ENCODE measurements around the gene FURIN.
"Not testable (repeated sequence)": the region's sequence is repeated elsewhere in the genome, so short reads cannot be mapped to it uniquely, and the experiment has no call there.

Gene FURIN

DNA sequence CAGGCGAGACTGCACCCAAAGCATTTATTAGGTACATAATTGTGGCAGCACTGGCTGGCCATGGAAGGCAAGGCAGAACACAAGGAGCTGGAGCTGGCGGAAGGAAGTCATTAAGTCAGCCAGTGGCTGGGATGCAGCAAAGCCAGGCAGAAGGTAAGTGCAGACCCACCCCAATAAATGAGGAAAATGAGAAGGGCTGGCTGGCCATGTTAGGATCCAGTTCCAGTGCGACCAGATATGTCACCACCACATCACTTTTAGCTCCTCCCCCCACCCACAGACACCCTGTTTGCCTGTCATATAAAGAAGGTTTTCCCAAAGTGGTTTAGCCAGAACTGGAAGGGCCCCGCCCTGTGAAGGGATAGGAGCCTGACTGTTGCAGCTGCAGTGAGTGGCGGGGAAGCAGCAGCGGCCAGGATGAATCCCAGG lies at the start of gene FURIN:
FURIN (plus strand) TSS at position 328 of the 429 bp plus-strand sequence. CDS start 7,153 bp downstream, outside the sequence.
- no peak for DNase-seq

DNA sequence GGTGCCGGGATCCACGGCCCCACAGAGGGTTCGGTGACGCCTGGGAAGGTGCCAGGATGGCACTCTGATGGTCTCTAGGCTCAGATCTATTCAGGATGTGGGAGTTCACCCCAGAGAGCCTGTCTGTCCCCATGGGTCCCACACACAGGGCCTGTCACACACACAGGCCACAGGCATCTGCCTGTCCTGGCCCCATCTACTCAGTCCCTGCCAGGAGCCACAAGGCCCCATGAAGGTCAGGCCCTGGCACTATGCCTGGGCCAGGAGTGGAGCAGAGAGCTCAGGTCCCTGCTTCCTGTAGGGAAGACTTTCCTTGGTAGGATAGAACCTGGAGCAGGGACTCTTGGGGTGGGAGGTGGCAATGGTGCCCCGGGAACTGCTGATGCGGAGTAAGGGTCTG lies 49.0 kb upstream of the FURIN start:
- DNase-seq: no peak

DNA sequence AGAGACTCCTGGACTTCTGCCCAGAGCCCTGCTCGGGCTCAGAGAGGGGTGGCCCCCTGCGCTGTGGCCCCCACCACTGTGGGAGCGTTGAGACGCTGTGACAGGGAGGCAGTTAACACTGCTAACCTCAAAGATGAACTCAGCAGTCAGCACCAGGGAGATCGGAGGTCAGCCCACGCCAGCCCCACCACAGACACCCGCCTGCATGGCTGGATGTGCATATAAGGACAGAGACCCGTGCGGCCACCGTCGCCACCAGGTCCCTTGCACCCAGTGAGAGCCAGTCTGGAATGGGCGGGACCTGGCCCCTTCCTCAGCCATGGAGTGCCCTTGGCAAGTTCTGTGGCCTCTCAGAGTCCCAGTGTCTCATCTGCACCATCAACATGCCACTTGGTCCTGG lies 48.5 kb upstream of the FURIN start:
- no peak for DNase-seq

DNA sequence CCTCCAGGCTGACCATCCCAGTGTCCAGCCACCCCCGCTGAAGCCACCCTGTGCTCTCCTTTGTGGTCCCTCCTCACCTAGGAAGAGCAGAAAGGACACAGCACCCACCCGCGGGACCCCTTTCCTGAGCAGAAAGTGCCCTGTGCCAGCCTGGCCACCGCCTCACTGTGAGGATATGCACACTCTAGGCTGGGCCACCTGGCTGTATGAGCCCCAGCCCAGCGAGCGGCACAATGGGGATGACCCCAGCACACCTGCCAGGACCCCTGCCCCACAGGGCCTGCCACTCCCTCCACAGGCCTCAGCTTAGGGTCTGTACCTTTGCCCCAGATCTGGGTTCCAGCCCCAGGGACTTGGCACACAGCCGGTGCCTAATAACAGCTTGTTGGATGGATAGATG lies 47.9 kb upstream of the FURIN start:
- DNase-seq: no peak

DNA sequence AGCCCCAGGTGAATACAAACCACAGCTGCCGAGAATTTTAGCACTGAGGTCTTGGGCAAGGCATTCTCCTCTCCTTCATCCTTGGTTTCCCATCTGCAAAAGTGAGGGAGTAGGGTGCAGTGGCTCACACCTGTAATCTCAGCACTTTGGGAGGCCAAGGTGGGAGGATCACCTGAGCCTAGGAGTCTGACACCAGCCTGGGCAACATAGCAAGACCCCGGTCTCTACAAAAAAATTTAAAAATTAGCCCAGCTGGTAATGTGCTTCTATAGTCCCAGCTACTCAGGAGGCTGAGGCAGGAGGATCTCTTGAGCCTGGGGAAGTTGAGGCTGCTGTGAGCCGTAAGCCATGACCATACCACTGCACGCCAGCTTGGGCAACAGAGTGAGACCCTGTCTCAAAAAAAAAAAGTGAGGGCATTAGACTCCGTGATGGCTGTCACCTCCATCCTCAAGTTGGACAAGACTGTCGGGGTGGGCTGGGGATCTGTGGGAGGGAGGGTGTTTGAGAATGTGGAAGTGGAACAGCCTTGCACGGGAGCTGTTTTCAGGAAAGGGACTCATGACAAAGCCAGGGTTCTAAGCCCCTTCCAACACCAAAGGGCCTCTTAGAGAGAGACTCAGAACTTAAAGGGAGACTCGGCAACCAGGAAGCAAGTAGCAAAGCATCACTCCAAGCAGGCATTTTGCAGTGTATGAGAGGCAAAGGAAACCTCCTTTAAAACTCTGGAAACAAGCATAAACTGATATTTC lies 46.0 kb upstream of the FURIN start:
- no peak for DNase-seq

DNA sequence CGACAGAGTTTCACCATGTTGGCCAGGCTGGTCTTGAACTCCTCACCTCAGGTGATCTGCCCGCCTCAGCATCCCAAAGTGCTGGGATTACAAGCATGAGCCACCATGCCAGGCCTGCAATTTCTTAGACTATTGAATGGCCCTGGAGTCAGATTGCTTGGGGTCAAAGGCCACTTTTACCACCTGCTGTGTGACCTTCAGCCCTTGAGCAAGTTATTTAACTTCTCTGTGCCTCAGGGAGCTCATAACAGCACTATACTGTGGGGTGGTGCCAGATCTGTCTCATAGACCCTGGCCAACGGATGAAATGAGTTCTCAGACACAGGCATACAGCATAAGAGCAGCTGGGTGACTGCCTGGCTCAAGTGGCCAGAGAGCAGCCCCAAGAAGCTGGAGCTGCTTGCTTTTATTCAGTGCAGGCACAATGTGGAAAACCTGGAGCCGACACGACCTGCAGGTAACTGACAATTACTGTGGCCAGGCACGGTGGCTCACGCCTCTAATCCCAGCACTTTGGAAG lies 44.9 kb upstream of the FURIN start:
- DNase-seq: no peak

DNA sequence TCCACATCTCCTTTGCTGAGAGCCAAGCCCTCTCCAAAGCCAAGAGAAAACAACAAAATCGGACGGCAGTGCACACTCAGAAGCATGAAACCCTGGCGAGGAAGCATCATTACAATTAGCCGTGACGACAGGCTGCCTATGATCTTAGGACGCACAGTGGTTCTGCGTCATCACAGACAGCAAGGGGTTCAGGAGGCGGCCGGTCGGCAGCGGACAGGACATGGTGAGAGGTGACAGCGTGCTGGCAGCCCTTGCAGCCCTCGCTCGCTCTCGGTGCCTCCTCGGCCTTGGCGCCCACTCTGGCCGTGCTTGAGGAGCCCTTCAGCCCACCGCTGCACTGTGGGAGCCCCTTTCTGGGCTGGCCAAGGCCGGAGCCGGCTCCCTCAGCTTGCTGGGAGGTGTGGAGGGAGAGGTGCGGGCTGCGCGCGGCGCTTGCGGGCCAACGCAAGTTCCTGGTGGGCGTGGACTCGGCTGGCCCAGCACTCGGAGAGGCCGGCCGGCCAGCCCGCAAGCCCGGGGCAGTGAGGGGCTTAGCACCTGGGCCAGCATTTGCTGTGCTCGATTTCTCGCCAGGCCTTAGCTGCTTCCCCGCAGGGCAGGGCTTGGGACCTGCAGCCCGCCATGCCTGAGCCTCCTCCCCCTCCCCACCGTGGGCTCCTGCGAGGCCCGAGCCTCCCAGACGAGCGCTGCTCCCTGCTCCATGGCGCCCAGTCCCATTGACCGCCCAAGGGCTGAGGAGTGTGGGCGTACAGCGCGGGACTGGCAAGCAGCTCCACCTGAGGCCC lies 43.1 kb upstream of the FURIN start:
- DNase-seq: not testable (repeated sequence)

DNA sequence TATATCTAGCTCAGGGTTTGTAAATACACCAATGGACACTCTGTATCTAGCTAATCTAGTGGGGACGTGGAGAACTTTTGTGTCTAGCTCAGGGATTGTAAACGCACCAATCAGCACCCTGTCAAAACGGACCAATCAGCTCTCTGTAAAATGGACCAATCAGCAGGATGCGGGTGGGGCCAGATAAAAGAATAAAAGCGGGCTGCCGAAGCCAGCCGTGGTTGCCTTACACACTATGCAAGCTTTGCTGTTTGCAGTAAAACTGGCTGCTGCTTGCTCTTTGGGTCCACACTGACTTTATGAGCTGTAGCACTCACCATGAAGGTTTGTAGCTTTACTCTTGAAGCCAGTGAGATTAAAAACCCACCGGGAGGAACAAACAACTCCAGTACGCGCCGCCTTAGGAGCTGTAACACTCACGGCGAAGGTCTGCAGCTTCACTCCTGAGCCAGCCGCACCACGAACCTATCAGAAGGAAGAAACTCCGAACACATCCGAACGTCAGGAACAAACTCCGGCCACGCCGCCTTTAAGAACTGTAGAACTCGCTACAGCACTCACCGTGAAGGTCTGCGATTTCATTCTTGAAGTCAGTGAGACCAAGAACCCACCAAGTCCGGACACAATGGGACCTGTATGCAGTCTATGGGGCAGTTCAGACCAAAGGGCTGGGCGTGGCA lies 42.0 kb upstream of the FURIN start:
- not testable (repeated sequence) for DNase-seq

DNA sequence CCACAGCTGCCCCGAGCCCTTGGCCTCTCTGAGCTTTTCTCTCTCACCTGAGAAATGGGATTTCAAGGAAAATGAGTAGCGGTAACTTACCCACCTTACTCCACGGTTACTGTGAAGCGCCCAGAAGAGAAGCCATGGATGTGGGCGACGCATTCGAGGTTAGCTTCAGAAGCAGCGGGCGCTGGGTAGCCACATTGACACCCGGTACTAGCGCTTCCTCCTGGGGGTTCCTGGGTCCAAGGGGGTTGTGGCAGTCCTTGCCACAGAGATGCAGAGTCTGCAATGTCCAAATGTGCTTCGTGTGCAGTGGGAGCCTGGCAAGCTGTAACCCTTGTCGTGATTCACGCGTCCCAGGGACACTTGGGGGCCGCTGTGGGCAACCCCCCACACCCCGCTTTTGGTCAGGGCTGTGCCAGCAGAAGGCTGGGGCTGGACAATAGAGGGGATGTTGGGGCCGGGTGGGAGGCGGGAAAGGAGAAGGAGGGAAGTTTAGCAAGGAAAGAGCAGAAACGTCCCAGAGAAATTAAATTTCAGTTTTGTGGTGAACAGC lies 41.4 kb upstream of the FURIN start:
- no peak for DNase-seq

DNA sequence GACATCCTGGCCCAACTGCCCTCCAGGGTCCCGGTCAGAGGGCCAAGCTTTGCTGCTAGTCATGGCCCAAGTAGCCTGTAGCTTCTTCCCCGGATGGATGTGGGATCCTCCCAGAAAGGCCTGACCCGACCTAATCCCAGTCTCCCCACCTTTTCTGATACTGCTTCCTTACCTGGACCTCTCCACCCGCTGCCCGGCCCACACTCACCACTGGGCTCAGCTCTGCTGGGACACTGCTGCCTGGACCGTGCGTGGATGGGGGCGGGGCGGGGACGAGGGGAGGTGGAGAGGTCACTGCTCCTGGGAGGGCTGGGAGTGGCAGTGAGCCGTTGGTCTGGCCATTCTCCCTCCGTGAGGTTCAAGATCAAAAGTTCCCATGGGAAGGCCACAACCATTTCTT lies 40.3 kb upstream of the FURIN start:
- no peak for DNase-seq

DNA sequence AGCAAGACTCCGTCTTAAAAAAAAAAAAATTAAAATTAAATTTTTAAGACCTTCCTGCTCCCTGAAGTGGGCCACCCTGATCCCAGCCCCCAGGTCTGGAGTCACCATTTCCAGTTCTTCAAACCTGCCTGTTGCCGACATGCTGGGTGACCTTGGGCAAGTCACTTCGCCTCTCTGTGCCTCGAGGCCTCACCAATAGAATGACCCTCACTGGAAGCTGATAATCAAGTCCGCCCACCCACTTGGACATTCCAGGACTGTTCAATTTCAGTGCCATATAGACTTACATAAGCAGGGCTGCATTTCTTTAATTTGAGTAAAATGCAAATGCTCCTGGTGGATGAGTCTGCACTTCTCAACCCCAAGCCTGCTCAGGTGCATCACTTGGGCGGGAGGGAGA lies 39.3 kb upstream of the FURIN start:
- DNase-seq: no peak

DNA sequence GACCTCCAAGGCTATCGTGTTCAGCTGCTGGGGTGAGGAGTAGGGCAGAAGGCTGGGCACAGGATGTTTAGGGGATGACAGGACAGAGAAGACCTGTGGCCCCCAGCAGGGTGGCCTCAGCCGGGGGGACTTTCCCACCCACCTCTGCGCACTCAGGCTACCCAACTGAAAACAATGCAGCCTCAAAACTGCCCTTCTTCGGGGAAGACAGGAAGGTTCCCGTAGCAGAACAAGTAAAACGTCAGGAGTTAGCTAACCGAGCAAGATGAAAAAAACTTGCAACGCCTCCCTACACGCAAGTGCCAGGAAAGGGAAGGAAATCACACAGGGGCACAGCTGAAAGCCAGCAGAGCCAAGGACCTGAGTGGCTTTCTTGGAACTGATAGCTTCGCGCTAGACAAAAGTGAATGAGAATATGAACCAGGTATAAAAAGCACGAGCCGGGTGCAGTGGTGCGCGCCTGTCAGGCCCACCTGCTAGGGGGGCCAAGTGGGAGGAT lies 38.4 kb upstream of the FURIN start:
- DNase-seq: no peak

DNA sequence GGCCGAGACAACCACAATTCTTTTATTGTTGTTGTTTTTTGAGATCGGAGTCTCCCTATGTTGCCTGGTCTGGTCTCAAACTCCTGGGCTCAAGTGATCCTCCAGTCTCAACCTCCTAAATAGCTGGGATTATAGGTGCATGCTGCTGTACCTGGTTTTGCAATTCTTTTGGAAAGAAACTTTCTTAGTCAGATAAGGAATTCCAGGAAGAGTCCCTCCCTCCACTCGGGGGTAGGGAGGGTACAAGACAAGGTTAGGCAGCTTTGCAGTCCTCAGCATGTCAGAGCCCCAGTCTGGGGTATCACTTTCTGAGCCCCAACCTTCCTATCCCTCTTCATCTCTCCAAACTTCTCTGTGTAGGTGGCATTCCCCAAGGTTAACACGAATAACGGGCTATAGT lies 33.8 kb upstream of the FURIN start:
- DNase-seq: no peak

DNA sequence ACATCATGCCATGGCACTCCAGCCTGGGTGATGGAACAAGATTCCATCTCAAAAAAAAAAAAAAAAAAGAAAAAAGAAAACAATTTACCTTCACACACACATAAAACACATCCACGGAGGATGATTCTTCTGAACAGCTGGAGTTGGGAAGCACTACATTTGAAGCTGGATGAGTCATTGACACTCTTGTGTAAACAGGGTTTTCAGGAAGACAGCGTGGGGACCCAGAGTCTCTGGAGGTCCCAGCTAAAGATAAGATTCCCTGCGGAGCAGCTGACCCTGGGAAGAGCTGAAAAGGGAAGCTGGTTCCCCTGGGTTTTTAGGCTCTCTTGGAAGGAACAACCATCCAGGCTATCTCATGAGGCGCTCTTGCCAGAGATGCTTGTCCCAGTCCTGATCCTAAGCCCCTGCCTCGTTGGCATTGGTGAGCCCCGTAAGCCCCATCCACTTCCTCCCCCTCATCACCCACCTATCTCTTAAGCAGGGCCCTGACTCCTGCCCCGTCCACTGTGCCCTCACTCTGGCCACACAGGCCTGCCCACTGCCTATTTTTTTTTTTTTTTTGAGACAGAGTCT lies 32.0 kb upstream of the FURIN start:
- no peak for DNase-seq

DNA sequence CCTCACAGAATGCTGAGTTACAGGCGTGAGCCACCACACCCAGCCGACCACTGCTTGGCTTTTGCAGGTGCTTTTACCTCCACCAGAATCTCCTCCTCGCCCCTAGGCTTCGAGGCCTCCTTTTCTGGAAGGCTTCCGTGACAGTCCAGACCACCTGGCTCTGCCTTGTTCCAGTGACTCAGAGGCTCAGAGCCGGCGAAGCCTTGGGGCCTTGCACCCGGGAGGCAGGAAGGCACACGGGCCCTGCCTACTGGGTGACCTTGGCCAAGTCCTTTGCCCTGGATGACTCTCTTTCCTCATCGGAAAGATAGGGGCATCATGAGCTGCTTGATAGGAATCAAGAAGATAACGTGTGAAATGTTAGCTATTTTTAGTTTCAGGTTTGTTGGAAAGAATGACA lies 31.3 kb upstream of the FURIN start:
- DNase-seq: no peak

DNA sequence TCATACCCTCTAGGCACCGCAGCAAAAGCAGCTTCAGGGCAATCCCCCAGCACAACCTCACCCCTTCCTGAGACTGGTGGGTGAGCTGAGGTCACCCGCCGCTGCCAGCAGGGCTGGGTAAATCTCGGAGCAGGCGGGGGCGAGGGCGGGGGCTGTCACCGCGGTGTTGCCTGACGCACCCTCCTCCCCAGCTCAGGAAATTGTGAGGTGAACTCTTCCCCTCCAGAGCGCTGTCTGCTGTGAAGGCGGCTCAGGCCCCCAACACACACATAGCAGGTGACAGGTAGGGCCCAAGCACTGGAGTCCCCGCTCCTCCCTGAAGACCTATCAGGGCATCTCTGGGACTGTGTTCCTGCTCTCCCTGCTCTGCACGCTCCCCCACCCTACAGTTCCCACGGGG lies 30.2 kb upstream of the FURIN start:
- DNase-seq: no peak

DNA sequence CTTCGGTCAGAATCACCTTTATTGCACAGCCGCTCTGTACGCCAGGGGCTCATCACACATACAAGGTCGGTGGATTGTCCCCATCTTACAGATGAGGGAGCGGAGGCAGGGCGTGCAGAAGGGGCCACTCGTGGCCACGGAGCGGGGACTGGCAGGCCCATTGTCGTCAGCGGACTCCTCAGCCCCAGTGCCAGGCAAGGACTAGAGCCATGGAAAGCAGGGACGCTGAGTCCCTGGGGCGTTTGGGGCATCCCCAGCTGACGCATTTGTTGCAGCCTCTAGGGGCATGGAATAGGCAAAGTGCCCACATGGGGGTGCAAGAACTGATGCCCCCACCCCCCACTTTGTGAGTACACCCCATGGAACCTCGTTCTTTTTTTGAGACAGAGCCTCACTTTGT lies 29.8 kb upstream of the FURIN start:
- no peak for DNase-seq

DNA sequence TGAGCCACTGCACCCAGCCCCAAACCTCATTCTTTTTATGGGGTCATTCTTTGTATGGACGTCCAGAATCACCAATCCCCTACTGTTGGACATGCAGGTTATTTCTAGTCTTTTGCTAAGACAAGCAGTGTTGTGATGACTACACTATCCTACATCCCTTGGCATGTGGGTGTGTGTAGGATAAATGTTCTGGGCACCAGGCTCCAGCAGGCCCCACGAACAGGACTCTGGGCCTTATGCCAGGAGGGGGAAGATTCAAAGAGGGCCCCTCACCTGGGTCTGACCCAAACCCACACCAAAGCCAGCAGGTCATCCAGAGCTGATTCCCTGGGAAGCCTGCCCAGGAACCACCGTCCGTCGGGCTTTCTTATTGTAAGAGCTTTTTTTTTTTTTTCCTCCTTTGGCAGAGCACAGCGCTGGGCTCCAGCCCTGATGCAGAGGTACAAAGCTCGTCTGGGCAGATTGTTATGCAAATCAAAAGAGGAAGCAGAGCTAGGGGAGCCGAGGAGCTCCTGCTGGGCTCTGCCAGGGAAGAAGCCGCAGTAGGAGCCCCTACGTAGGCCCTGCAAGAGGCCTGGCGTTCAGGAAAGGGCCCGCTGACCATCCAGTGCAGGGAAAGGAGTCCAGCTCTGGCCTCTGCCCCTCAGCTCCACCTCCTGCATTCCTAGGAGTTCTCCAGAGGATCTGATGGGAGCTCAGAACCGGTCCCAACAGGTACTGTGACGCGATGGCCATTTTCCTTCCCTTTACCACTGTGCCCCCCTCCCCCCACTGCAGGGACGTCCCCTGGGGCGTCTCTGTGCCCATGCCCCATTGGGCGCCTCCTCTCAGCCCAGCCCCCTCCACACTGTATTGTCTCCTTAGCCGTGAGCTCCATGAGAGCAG lies 29.0 kb upstream of the FURIN start:
- peak; percentile 37 for DNase-seq

DNA sequence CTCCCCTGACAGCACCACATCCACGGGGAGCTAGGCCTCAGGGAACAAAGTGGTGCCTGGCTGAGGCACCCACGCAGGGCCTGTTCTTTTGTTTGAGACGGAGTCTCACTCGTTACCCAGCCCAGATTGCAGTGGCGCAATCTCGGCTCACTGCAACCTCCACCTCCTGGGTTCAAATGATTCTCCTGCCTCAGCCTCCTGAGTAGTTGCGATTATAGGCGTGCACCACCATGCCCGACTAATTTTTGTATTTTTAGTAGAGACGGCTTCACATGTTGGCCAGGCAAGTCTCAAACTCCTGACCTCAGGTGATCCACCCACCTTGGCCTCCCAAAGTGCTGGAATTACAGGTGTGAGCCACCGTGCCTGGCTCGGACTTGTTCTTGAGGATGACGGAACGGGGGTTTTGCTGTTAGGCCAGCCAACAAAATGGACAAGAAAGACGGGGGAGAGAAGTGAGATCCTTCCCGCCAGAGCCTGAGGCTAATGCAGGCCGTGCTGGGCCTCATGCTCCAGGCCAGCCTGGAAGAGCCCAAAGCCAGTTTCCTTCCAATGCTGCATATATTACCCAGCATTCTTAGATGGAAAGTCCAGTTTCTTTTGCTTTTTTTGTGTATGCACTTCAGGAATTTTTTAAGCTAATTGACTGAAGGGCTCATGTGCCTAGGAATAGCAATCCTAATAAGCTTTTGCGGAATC lies 28.1 kb upstream of the FURIN start:
- no peak for DNase-seq

DNA sequence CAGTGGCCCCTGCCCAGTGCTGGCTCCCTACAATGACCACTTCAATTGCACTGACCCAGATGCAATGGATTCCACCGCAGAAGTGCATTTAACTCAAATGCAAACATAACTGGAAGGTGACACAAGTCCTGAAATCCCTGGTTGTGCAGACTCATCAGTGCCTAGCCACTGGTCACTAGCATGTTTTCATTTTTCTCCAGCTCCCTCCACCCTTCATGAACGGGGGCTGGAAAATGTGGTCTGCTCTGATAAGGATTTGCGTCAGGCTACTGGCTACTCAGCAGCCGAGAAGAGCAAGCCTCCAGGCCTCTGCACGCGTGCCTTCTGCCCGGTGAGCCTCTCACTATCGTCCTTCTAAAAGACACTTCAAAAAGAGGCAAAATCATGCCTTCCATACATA lies 27.4 kb upstream of the FURIN start:
- peak; percentile 13 for DNase-seq

DNA sequence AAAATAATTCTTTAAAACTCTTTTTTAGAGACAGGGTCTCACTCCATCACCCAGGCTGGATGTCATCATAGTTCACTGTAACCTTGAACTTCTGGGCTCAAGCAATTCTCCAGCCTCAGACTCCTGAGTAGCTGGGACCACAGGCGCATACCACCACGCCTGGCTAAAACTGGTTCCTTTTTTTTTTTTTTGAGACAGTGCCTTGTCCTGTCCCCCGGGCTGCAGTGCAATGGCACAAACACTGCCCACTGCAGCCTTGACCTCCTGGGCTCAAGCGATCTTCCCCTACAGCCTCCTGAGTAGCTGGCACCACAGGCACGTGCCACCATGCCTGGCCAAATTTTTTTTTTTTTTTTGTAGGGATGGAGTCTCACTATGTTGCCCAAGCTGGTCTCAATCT lies 23.7 kb upstream of the FURIN start:
- DNase-seq: no peak

Data from eye (tissue), 1 donor.